Upper lobe of right lung (tissue), 1 donor: ENCODE data around the gene SSBP3. TPM values are rescaled to one million over a fixed set of nuclear protein-coding genes. Genes with fewer than 3 reads are reported as not detected.

ENCODE experiments used
- ATAC-seq: fragments of 200-7000 bp; cut with Tn5 transposase; one replicate; pipeline ENCODE4 v1.9.1; 2020; ENCODE audit warnings: mild to moderate bottlenecking, moderate library complexity
- DNase-seq: peaks from one replicate; pipeline ENCODE4 v3.0.0-alpha.2; 2020
- H3K27ac ChIP-seq: fragments of 200-600 bp; one replicate; pipeline ENCODE4 v1.8.0; 2022
- H3K27me3 ChIP-seq: fragments of 200-600 bp; one replicate; pipeline ENCODE4 v1.8.0; 2022; ENCODE audit warnings: mild to moderate bottlenecking
- H3K36me3 ChIP-seq: fragments of 200-600 bp; one replicate; pipeline ENCODE4 v1.8.0; 2022
- H3K4me1 ChIP-seq: fragments of 200-600 bp; one replicate; pipeline ENCODE4 v1.8.0; 2022
- H3K4me3 ChIP-seq: fragments of 200-600 bp; one replicate; pipeline ENCODE4 v1.8.0; 2022; ENCODE audit warnings: mild to moderate bottlenecking
- H3K9me3 ChIP-seq: fragments of 200-600 bp; one replicate; pipeline ENCODE4 v1.8.0; 2022
- intact Hi-C: fragments of 100-400 bp; cut with DNase I; formaldehyde crosslinking; loops from one replicate; pipeline ENCODE4 v1.11.0; 2022
- total RNA-seq: library from RNA; stranded (reverse); fragmentation: NEBNext Ultra II Directional; extraction: Animal tissue kit (Norgen Biotek cat#: 25700); gene quantifications from one replicate; pipeline ENCODE4 v1.2.1, GENCODE V29; 2021
- TF ChIP-seq, protein P1 (sequence below): fragments of 200-600 bp; IDR thresholded peaks from one replicate; pipeline ENCODE4 v1.8.0; 2022; ENCODE audit warnings: antibody characterized with exemption
- donor health status: DM: no; HTN: yes; CAD: no; lungs with severe emphysema.

The SSBP3 gene
- total RNA-seq, 1 donor from 2014 or later = 40.4 TPM

DNA sequence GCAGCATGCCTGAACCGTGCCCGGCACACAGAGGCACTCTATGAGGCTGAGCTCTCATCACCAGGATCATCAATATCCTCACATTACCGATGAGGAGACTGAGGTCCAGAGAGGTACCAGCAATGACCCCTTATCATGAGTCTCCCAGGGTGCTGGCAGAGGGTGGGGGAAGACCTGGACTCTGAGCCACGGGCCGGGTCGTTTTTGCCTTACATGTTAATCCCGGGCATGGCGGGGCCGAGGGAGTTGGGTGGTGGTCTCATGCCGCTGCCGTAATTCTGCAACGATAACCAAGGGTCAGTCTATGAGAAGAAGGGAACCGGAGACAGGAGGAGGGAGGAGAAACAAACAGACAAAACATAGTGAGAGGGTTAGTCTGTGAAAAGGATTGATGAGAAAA, 163.2 kb downstream of the SSBP3 start:
- intact Hi-C loops = no loop called here
- TF ChIP-seq, protein P1, sequence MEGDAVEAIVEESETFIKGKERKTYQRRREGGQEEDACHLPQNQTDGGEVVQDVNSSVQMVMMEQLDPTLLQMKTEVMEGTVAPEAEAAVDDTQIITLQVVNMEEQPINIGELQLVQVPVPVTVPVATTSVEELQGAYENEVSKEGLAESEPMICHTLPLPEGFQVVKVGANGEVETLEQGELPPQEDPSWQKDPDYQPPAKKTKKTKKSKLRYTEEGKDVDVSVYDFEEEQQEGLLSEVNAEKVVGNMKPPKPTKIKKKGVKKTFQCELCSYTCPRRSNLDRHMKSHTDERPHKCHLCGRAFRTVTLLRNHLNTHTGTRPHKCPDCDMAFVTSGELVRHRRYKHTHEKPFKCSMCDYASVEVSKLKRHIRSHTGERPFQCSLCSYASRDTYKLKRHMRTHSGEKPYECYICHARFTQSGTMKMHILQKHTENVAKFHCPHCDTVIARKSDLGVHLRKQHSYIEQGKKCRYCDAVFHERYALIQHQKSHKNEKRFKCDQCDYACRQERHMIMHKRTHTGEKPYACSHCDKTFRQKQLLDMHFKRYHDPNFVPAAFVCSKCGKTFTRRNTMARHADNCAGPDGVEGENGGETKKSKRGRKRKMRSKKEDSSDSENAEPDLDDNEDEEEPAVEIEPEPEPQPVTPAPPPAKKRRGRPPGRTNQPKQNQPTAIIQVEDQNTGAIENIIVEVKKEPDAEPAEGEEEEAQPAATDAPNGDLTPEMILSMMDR = no peak
- H3K36me3 ChIP-seq = peaks cover 37% of the 10 kb centered on the region

DNA sequence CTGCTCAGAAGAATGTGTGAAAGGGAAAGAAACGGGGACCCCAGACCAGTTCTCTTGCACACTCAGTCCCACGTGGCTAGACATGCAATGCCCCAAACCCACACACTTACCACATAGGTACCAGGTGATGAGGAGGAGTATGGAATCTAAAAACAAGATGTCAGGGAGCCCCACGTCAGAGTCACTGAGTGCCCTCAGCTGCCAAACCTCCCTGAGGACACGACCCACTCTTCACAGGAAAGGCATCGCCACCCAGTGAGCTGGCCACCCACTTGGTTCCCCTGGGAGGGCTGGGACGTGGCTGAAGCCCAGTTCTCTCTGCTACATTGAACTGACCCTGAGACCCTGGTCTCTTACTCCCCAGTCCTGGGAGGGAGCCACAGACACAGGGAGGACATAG, 164.8 kb downstream of the SSBP3 start:
- H3K36me3 ChIP-seq = peaks cover 53% of the 10 kb centered on the region
- intact Hi-C loops = no loop called here
- no peak for ATAC-seq

More for the DNA sequence above, 163.2 kb downstream of the SSBP3 start:
- H3K9me3 ChIP-seq = no peaks in the 10 kb centered on the region
- no peak overlapping the region for H3K27ac ChIP-seq
- DNase-seq (no peak), ATAC-seq (no peak)
- H3K4me1 ChIP-seq = no peaks in the 10 kb centered on the region
- no peak overlapping the region for H3K4me3 ChIP-seq
- H3K27me3 ChIP-seq = no peaks in the 10 kb centered on the region

DNA sequence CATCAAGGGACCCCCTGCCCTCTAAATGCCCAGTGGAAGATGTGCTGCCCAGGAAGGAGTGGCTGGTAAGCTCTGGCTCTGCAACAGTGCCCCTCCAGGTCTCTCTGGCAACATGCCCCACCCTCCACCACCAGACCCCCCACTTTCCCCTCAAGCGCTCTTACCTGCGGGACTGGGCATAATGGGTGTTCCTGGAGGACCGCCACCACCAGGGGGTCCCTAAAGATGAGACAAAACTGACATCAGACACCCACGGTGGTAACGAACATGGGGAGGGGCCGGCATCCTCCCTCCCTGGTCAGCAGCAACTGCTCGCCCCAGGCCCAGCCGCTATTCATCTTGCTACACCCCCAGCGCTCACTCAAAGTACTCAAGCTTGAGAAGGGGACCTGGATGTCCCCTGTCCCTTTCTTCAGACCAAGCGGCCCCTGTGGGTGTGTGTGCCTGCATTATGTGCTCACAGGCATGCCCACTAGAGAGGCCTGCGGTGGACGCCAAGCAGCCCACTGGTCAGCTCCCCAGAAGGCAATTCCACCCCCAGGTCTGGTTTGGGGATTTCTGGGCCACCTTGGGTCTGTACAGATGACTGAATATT, 165.4 kb downstream of the SSBP3 start:
- DNase-seq = no peak
- Histone ChIP-seq H3K4me3 (no peak overlapping the region), H3K9me3 (no peaks in the 10 kb centered on the region), H3K4me1 (no peaks in the 10 kb centered on the region), H3K27me3 (no peaks in the 10 kb centered on the region), H3K27ac (no peak overlapping the region), H3K36me3 (peaks cover 58% of the 10 kb centered on the region)
- TF ChIP-seq, protein P1 = no peak
- no peak for ATAC-seq
- intact Hi-C loops = no loop called here

More for the DNA sequence above, 164.8 kb downstream of the SSBP3 start:
- TF ChIP-seq, protein P1 = no peak
- H3K4me3 ChIP-seq = no peak overlapping the region
- H3K9me3 ChIP-seq = no peaks in the 10 kb centered on the region
- no peak for DNase-seq
- H3K27me3 ChIP-seq = no peaks in the 10 kb centered on the region
- H3K27ac ChIP-seq = no peak overlapping the region
- no peaks in the 10 kb centered on the region for H3K4me1 ChIP-seq

DNA sequence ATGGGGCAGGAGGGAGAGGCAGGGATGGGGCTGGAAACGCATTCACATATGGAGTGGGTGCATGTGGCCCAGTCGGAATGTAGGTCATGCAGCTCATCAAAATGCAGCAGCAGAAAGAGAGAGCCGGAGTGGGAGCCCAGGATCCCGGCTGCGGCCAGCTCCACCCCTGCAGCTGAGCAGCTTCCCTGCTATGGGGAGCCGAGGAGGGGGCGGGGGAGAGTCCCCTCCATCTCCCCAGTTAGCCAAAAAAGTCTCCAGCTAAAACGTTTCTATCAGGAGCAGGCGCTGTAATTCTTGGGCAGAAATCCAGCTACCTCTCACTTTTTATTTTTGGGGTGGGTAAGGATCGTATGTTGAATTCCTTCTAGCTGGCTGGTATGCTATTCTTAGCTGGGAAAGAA, 166.6 kb downstream of the SSBP3 start:
- intact Hi-C loops = no loop called here
- H3K27me3 ChIP-seq = no peaks in the 10 kb centered on the region
- H3K36me3 ChIP-seq = peaks cover 62% of the 10 kb centered on the region
- TF ChIP-seq, protein P1 = no peak
- ATAC-seq (no peak), DNase-seq (no peak)
- H3K27ac ChIP-seq = no peak overlapping the region
- H3K9me3 ChIP-seq = no peaks in the 10 kb centered on the region
- H3K4me3 ChIP-seq = no peak overlapping the region
- no peaks in the 10 kb centered on the region for H3K4me1 ChIP-seq

DNA sequence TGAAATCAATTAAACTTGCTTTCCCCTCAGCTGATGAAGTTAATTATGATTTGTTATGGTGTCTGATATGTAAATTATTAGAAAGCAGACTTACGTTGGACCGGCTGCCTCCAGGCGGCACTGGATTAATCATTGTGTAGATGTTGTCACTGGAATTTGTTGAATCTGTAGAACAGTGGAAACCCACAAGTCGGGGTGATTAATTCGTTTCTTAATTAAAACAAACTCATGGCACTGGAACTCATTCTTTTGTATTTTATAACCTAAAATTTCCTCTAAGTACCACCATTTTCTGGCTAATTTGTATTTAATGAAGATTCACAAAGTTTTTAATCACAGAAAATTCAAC, 167.2 kb downstream of the SSBP3 start:
- no peak overlapping the region for H3K4me3 ChIP-seq
- H3K27ac ChIP-seq = no peak overlapping the region
- no peaks in the 10 kb centered on the region for H3K9me3 ChIP-seq
- TF ChIP-seq, protein P1 = no peak
- H3K36me3 ChIP-seq = peaks cover 62% of the 10 kb centered on the region
- H3K4me1 ChIP-seq = no peaks in the 10 kb centered on the region
- ATAC-seq (no peak), DNase-seq (no peak)
- no peaks in the 10 kb centered on the region for H3K27me3 ChIP-seq
- intact Hi-C loops = no loop called here
